B cell (primary cell): ENCODE results near the gene KCNK7.

Experiments used
- EZH2 ChIP-seq: IDR thresholded peaks from 2 replicates; pipeline ENCODE4 v1.6.1; 2012; ENCODE audit warnings: borderline replicate concordance, low read depth, mild to moderate bottlenecking, moderate library complexity, low read length; ENCODE audit not compliant: insufficient read depth, poor library complexity, severe bottlenecking
- TF ChIP-seq, protein P1 (sequence below): fragments of 200-600 bp; IDR thresholded peaks from one replicate; pipeline ENCODE4 v1.8.0; 2022; ENCODE audit warnings: antibody characterized with exemption, mild to moderate bottlenecking

DNA sequence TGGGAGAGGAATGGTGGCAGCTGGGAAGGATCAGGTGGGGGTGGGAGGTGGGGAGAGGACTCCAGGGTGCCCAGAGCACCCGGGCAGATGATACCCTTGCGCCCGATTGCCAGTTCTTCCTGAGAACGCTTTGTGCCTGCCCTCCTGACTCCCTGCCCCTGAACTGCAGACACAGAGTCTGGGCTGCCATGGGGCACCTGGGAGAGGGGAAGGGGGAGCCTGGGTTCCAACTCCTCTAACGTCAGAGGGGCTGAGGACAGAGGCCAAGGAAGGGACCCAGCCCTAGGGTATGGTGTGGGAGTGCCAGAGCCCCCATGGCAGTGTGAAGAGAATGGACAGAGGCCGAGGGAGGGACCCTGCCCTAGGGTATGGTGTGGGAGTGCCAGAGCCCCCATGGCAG is 920 bp upstream of the KCNK7 start:
- TF ChIP-seq, protein P1, sequence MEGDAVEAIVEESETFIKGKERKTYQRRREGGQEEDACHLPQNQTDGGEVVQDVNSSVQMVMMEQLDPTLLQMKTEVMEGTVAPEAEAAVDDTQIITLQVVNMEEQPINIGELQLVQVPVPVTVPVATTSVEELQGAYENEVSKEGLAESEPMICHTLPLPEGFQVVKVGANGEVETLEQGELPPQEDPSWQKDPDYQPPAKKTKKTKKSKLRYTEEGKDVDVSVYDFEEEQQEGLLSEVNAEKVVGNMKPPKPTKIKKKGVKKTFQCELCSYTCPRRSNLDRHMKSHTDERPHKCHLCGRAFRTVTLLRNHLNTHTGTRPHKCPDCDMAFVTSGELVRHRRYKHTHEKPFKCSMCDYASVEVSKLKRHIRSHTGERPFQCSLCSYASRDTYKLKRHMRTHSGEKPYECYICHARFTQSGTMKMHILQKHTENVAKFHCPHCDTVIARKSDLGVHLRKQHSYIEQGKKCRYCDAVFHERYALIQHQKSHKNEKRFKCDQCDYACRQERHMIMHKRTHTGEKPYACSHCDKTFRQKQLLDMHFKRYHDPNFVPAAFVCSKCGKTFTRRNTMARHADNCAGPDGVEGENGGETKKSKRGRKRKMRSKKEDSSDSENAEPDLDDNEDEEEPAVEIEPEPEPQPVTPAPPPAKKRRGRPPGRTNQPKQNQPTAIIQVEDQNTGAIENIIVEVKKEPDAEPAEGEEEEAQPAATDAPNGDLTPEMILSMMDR, result no peak
- TF ChIP-seq EZH2, result no peak
